ENCODE measurements around the gene ANKRD23.

The ANKRD23 gene

GRCh38 chr2:96877631-96878092, 33.8 kb upstream of the ANKRD23 start:
- no peaks in the 10 kb centered on the region for H3K27me3 ChIP-seq
- H3K4me1 ChIP-seq: peaks cover 16% of the 10 kb centered on the region
- DNase-seq: peak; percentile 22
- no peak for TF ChIP-seq CTCF (IDR thresholded peaks at IDR 0.05; ENCODE audit: low read depth, low read length)
- H3K9me3 ChIP-seq: no peaks in the 10 kb centered on the region
- H3K36me3 ChIP-seq: no peaks in the 10 kb centered on the region
- no peak overlapping the region for H3K4me3 ChIP-seq (ENCODE audit: low read depth, low read length)

GRCh38 chr2:96877042-96877451, 33.2 kb upstream of the ANKRD23 start:
- no peak for TF ChIP-seq CTCF (IDR thresholded peaks at IDR 0.05; ENCODE audit: low read depth, low read length)
- Histone ChIP-seq H3K9me3 (no peaks in the 10 kb centered on the region), H3K36me3 (no peaks in the 10 kb centered on the region), H3K27me3 (no peaks in the 10 kb centered on the region), H3K4me1 (peaks cover 16% of the 10 kb centered on the region), H3K4me3 (ENCODE audit: low read depth, low read length) (no peak overlapping the region)
- no peak for DNase-seq

- Histone ChIP-seq H3K9me3 (no peaks in the 10 kb centered on the region), H3K27me3 (no peaks in the 10 kb centered on the region), H3K36me3 (no peaks in the 10 kb centered on the region), H3K4me1 (peaks cover 16% of the 10 kb centered on the region), H3K4me3 (ENCODE audit: low read depth, low read length) (no peak overlapping the region)
- no peak for TF ChIP-seq CTCF (IDR thresholded peaks at IDR 0.05; ENCODE audit: low read depth, low read length)
- no peak for DNase-seq
Observed at GRCh38 chr2:96876269-96877041, 32.6 kb upstream of the ANKRD23 start.

GRCh38 chr2:96875498-96876268, 31.9 kb upstream of the ANKRD23 start:
- Histone ChIP-seq H3K9me3 (no peaks in the 10 kb centered on the region), H3K36me3 (no peaks in the 10 kb centered on the region), H3K27me3 (no peaks in the 10 kb centered on the region), H3K4me1 (peaks cover 16% of the 10 kb centered on the region), H3K4me3 (ENCODE audit: low read depth, low read length) (no peak overlapping the region)
- no peak for TF ChIP-seq CTCF (IDR thresholded peaks at IDR 0.05; ENCODE audit: low read depth, low read length)
- DNase-seq: peak; percentile 48

- H3K9me3 ChIP-seq: no peaks in the 10 kb centered on the region
- TF ChIP-seq CTCF (IDR thresholded peaks at IDR 0.05; ENCODE audit: low read depth, low read length): no peak
- DNase-seq: no peak
- H3K36me3 ChIP-seq: no peaks in the 10 kb centered on the region
- no peaks in the 10 kb centered on the region for H3K27me3 ChIP-seq
- H3K4me1 ChIP-seq: peaks cover 16% of the 10 kb centered on the region
- no peak overlapping the region for H3K4me3 ChIP-seq (ENCODE audit: low read depth, low read length)
Observed at GRCh38 chr2:96874198-96874831, 30.5 kb upstream of the ANKRD23 start.

All from BE2C (cell line).